HepG2 (cell line): ENCODE results near the gene PSMC2. TPM values are rescaled to one million over a fixed set of nuclear protein-coding genes. Genes with fewer than 3 reads are reported as not detected.

Experiments
- ATAC-seq: fragments of 200-7000 bp; cut with Tn5 transposase; 3 replicates; pipeline ENCODE4 v1.9.1; 2020; ENCODE audit warnings: mild to moderate bottlenecking, moderate library complexity
- BruUV-seq: library from RNA; stranded (reverse); fragments of 400-500 nt; replicated peaks from 2 replicates; lab custom pipeline; 2021; lab: Mats Ljungman, UMichigan
- CTCF ChIA-PET: fragments of 300-600 bp; formaldehyde crosslinking; extraction: SDS; loops from one replicate; lab custom pipeline; 2021; ENCODE audit warnings: low total read pairs, inconsistent platforms, low intra/inter-chr PET ratio; lab: Yijun Ruan, JAX
- POLR2A ChIA-PET: fragments of 350-600 bp; sonication (Branson Sonifier 250); formaldehyde crosslinking; loops from one replicate; lab custom pipeline; 2020; ENCODE audit warnings: antibody characterized with exemption, inconsistent platforms; lab: Yijun Ruan, JAX
- DNase-seq: peaks from one replicate; pipeline ENCODE4 v3.0.0-alpha.2; 2015; ENCODE audit warnings: low spot score
- FAIRE-seq: peaks from 3 replicates; lab custom pipeline; 2011; peaks lifted over from hg19 to GRCh38; lab: Jason Lieb, UNC
- H2AFZ ChIP-seq: one replicate; pipeline ENCODE4 v1.6.1; 2011; ENCODE audit warnings: low read length, inconsistent platforms
- H3K27ac ChIP-seq: fragments of 300-600 bp; 3 replicates; pipeline ENCODE4 v1.8.0; 2011; ENCODE audit warnings: mixed run types, mild to moderate bottlenecking, mixed read lengths, low read length, inconsistent platforms; ENCODE audit not compliant: insufficient read depth; ENCODE audit errors: extremely low read length
- H3K27me3 ChIP-seq, 2 experiments: fragments of 200-600 bp in 1 of 2; 2 replicates in 1 of 2; 3 replicates in 1 of 2; pipeline versions ENCODE4 v1.6.0 to v1.8.0; 2011; ENCODE audit warnings: low read length in 2 of 2, mild to moderate bottlenecking in 2 of 2, moderate library complexity in 2 of 2, inconsistent platforms in 1 of 2; ENCODE audit not compliant: insufficient read depth in 2 of 2, control insufficient read depth in 1 of 2
- H3K36me3 ChIP-seq, 2 experiments: fragments of 200-600 bp in 1 of 2; replicated peaks in 1 of 2; 2 replicates in 1 of 2; 3 replicates in 1 of 2; pipeline versions ENCODE4 v1.5.1 to v1.8.0; 2011; ENCODE audit warnings: low read length in 2 of 2, inconsistent platforms in 1 of 2; ENCODE audit not compliant: insufficient read depth in 2 of 2, control insufficient read depth in 1 of 2
- H3K4me1 ChIP-seq: 2 replicates; pipeline ENCODE4 v1.5.1; 2012; ENCODE audit warnings: low read length, inconsistent platforms; ENCODE audit not compliant: insufficient read depth
- H3K4me2 ChIP-seq: 2 replicates; pipeline ENCODE4 v1.6.0; 2011; ENCODE audit warnings: low read depth, low read length, inconsistent platforms
- H3K4me3 ChIP-seq, 3 experiments: fragments of 200-600 bp in 1 of 3; sonication (generic), shearing (Covaris generic) in 1 of 3; replicated peaks in 1 of 3; 2 replicates each; pipeline ENCODE4 v1.5.1; 2011 to 2016; ENCODE audit warnings: low read length in 3 of 3, inconsistent platforms in 2 of 3, low read depth in 2 of 3, mild to moderate bottlenecking in 2 of 3, control low read depth in 1 of 3, mixed read lengths in 1 of 3; ENCODE audit not compliant: insufficient read depth in 1 of 3
- H3K79me2 ChIP-seq: one replicate; pipeline ENCODE4 v1.6.1; 2011; ENCODE audit warnings: low read length, inconsistent platforms; ENCODE audit not compliant: insufficient read depth
- H3K9ac ChIP-seq: 2 replicates; pipeline ENCODE4 v1.6.0; 2011; ENCODE audit warnings: mild to moderate bottlenecking, low read depth, low read length, inconsistent platforms; ENCODE audit not compliant: insufficient read depth
- H3K9me3 ChIP-seq: 2 replicates; pipeline ENCODE4 v1.5.1; 2012; ENCODE audit warnings: mild to moderate bottlenecking, low read length
- H4K20me1 ChIP-seq: 2 replicates; pipeline ENCODE4 v1.6.0; 2011; ENCODE audit warnings: inconsistent platforms, mild to moderate bottlenecking, low read length, moderate library complexity; ENCODE audit not compliant: insufficient read depth
- CEBPG ChIP-seq: IDR thresholded peaks from 2 replicates; pipeline ENCODE4 v1.6.1; 2016
- GPN1 ChIP-seq: sonication (generic); formaldehyde crosslinking; IDR thresholded peaks from 2 replicates; pipeline ENCODE4 v1.5.1; 2020; ENCODE audit warnings: missing genetic modification reagents, borderline replicate concordance
- HNF4A ChIP-seq: sonication (generic); formaldehyde crosslinking; IDR thresholded peaks from 2 replicates; pipeline ENCODE4 v1.4.0; 2020; ENCODE audit warnings: missing genetic modification reagents
- HNRNPLL ChIP-seq: fragments of 200-400 bp; formaldehyde crosslinking; IDR thresholded peaks from 2 replicates; pipeline ENCODE4 v1.6.1; 2017; ENCODE audit warnings: mild to moderate bottlenecking, low read depth, low read length; ENCODE audit not compliant: poor library complexity, severe bottlenecking
- HOXA5 ChIP-seq: sonication (generic); formaldehyde crosslinking; IDR thresholded peaks from 2 replicates; pipeline ENCODE4 v1.4.0; 2020; ENCODE audit warnings: missing genetic modification reagents
- JUNB ChIP-seq: sonication (generic); formaldehyde crosslinking; IDR thresholded peaks from 2 replicates; pipeline ENCODE4 v1.8.0; 2022; ENCODE audit warnings: missing genetic modification reagents, mild to moderate bottlenecking, borderline replicate concordance
- MZF1 ChIP-seq: sonication (generic); formaldehyde crosslinking; IDR thresholded peaks from 2 replicates; pipeline ENCODE4 v1.8.1; 2023; ENCODE audit warnings: mild to moderate bottlenecking, missing genetic modification reagents, borderline replicate concordance
- NR3C1 ChIP-seq: sonication (generic); formaldehyde crosslinking; IDR thresholded peaks from 2 replicates; pipeline ENCODE4 v1.4.0; 2020; ENCODE audit warnings: missing genetic modification reagents
- PTBP1 ChIP-seq: fragments of 200-400 bp; formaldehyde crosslinking; IDR thresholded peaks from 2 replicates; pipeline ENCODE4 v1.6.1; 2018; ENCODE audit warnings: low read length, low read depth; ENCODE audit not compliant: poor library complexity, severe bottlenecking
- SMAD3 ChIP-seq: sonication (generic); formaldehyde crosslinking; IDR thresholded peaks from 2 replicates; pipeline ENCODE4 v1.4.0; 2020; ENCODE audit warnings: missing genetic modification reagents
- TCF7 ChIP-seq: sonication (generic); IDR thresholded peaks from 2 replicates; pipeline ENCODE4 v1.6.1; 2016; ENCODE audit warnings: antibody characterized with exemption, low read depth
- THAP11 ChIP-seq: IDR thresholded peaks from 2 replicates; pipeline ENCODE4 v1.6.1; 2016; ENCODE audit warnings: missing biosample characterization, missing genetic modification reagents
- TOPORS ChIP-seq: sonication (generic); formaldehyde crosslinking; IDR thresholded peaks from 2 replicates; pipeline ENCODE4 v1.8.0; 2023; ENCODE audit warnings: mild to moderate bottlenecking, missing genetic modification reagents
- ZBTB1 ChIP-seq: sonication (generic); formaldehyde crosslinking; IDR thresholded peaks from 2 replicates; pipeline ENCODE4 v1.4.0; 2020; ENCODE audit warnings: missing genetic modification reagents, borderline replicate concordance
- ZBTB7A ChIP-seq: sonication (generic); formaldehyde crosslinking; IDR thresholded peaks from 2 replicates; pipeline ENCODE4 v1.8.0; 2022; ENCODE audit warnings: mild to moderate bottlenecking, missing genetic modification reagents
- ZFP37 ChIP-seq: sonication (generic); formaldehyde crosslinking; IDR thresholded peaks from 2 replicates; pipeline ENCODE4 v1.4.0; 2020; ENCODE audit warnings: missing genetic modification reagents, borderline replicate concordance
- ZFP62 ChIP-seq: sonication (generic); formaldehyde crosslinking; IDR thresholded peaks from 2 replicates; pipeline ENCODE4 v1.4.0; 2020; ENCODE audit warnings: missing genetic modification reagents
- ZMYM4 ChIP-seq: sonication (generic); formaldehyde crosslinking; IDR thresholded peaks from 2 replicates; pipeline ENCODE4 v1.8.1; 2023; ENCODE audit warnings: mild to moderate bottlenecking, missing genetic modification reagents
- ZNF160 ChIP-seq: sonication (generic); formaldehyde crosslinking; IDR thresholded peaks from 2 replicates; pipeline ENCODE4 v1.8.0; 2022; ENCODE audit warnings: mild to moderate bottlenecking, inconsistent platforms, missing genetic modification reagents
- ZNF17 ChIP-seq: sonication (generic); formaldehyde crosslinking; IDR thresholded peaks from 2 replicates; pipeline ENCODE4 v1.5.0; 2020; ENCODE audit warnings: mild to moderate bottlenecking, missing genetic modification reagents
- ZNF33A ChIP-seq: sonication (generic); formaldehyde crosslinking; IDR thresholded peaks from 2 replicates; pipeline ENCODE4 v1.5.1; 2020; ENCODE audit warnings: missing genetic modification reagents, mild to moderate bottlenecking, moderate library complexity, borderline replicate concordance
- ZNF367 ChIP-seq: sonication (generic); formaldehyde crosslinking; IDR thresholded peaks from 2 replicates; pipeline ENCODE4 v1.4.0; 2020; ENCODE audit warnings: missing genetic modification reagents, borderline replicate concordance
- ZNF547 ChIP-seq: sonication (generic); formaldehyde crosslinking; IDR thresholded peaks from 2 replicates; pipeline ENCODE4 v1.5.1; 2020; ENCODE audit warnings: mild to moderate bottlenecking, missing genetic modification reagents
- ZNF614 ChIP-seq: IDR thresholded peaks from 2 replicates; pipeline ENCODE4 v1.6.1; 2018; ENCODE audit warnings: missing biosample characterization, missing genetic modification reagents, inconsistent platforms, borderline replicate concordance
- ZNF720 ChIP-seq: sonication (generic); formaldehyde crosslinking; IDR thresholded peaks from 2 replicates; pipeline ENCODE4 v1.4.0; 2020; ENCODE audit warnings: missing genetic modification reagents
- ZNF768 ChIP-seq: sonication (generic); formaldehyde crosslinking; IDR thresholded peaks from 2 replicates; pipeline ENCODE4 v1.4.0; 2020; ENCODE audit warnings: missing genetic modification reagents
- ZNF772 ChIP-seq: sonication (generic); formaldehyde crosslinking; IDR thresholded peaks from 2 replicates; pipeline ENCODE4 v1.5.0; 2020; ENCODE audit warnings: mild to moderate bottlenecking, missing genetic modification reagents
- WGBS: methylation state at CpG from one replicate; pipeline ENCODE4 v1.1.6; 2017; ENCODE audit warnings: low lambda C conversion rate; 5-methylcytosine and 5-hydroxymethylcytosine counted together
- in situ Hi-C: cut with HindIII; loops from 2 replicates; pipeline ENCODE4 v1.10.0; 2017; ENCODE audit warnings: low pct_unique_long_range_greater_than_20kb; ENCODE audit not compliant: extremely low pct_ligation_motif_present
- intact Hi-C: fragments of 100-400 bp; cut with micrococcal nuclease; formaldehyde crosslinking; loops from one replicate; pipeline ENCODE4 v1.10.0; 2022; ENCODE audit not compliant: unreplicated experiment
- polyA plus RNA-seq, 8 experiments: library from polyadenylated mRNA; depleted of rRNA in 3 of 8; stranded (reverse) in 7 of 8; unstranded in 1 of 8; fragments of >200 nt; fragmentation: Illumina TruSeq in 4 of 8; extraction: Trizol in 4 of 8; gene quantifications; 2 replicates each; pipeline versions ENCODE4 v1.2.1 to v1.2.3, GENCODE V29; 2011 to 2016; ENCODE audit warnings: low read depth in 4 of 8, missing spikeins in 1 of 8, mixed read lengths in 1 of 8; ENCODE audit not compliant: insufficient read depth in 1 of 8
- total RNA-seq, 5 experiments: library from RNA; depleted of rRNA; stranded (reverse); fragments of >200 nt; fragmentation: Illumina TruSeq; extraction: Trizol; gene quantifications; 2 replicates each; pipeline ENCODE4 v1.2.3, GENCODE V29; 2016; ENCODE audit warnings: low read depth in 1 of 5
- TF ChIP-seq, protein P1 (sequence below): IDR thresholded peaks from 2 replicates; pipeline ENCODE4 v1.6.1; 2016; ENCODE audit warnings: low read depth

PSMC2 gene
- total and polyA plus RNA-seq, 2 of the 13 experiments (the other 11 are each of a cell fraction or from before 2014, with no cell fraction given), result 89.9 to 181 TPM

DNA sequence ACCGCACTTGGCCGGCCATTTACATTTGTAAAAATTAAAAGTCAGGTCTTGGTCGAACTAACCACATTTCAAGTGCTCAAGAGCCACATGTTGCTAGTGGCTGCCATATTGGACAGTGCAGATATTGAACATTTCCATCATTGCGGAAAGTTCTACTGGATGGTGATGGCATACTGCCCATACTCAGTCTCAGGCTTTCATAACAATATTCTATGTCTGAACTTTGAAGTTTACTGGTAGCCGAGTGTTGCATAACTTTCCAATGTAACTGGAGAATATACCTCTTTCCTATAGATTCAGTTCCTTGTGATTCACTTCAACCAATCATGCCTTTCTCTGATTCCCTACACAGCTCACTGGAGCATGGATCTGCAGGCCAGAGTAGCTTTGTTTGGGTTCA, 43.7 kb downstream of the PSMC2 start:
- no peaks in the 10 kb centered on the region for H3K36me3 ChIP-seq
- H4K20me1 ChIP-seq, result no peaks in the 10 kb centered on the region
- ATAC-seq (no peak), FAIRE-seq (no peak), DNase-seq (peak; percentile 31)
- 75% methylated on average over 5 of the region's 5 CpGs for whole genome bisulfite sequencing
- no peak overlapping the region for H2AFZ ChIP-seq
- no peak overlapping the region for H3K4me2 ChIP-seq
- no peaks in the 10 kb centered on the region for H3K27me3 ChIP-seq
- intact Hi-C loops, result no loop called here
- H3K9ac ChIP-seq, result no peak overlapping the region
- in situ Hi-C loops, result no loop called here
- no TSS peak for BruUV-seq
- peaks cover 47% of the 10 kb centered on the region for H3K4me1 ChIP-seq
- H3K79me2 ChIP-seq, result no peaks in the 10 kb centered on the region
- H3K4me3 ChIP-seq, result no peak overlapping the region
- ChIA-PET CTCF (no interaction called here), POLR2A (interaction anchor here (0.7 kb wide), 1 partner anchor 83 kb away, joined by 3 read pairs; no protein-coding TSS in a partner anchor)
- no peak overlapping the region for H3K27ac ChIP-seq
- no peaks in the 10 kb centered on the region for H3K9me3 ChIP-seq
- TF ChIP-seq TCF7, result 0 out of 2 replicates have a peak, but pooled peaks have one; percentile 12
- TF ChIP-seq ZNF547 (CRISPR knock-in tag), result no peak
- TF ChIP-seq HOXA5, result no peak
- TF ChIP-seq THAP11 (CRISPR knock-in tag), result no peak
- TF ChIP-seq ZNF772 (CRISPR knock-in tag), result no peak
- TF ChIP-seq ZFP37, result no peak
- TF ChIP-seq ZFP62 (CRISPR knock-in tag), result no peak
- no peak for TF ChIP-seq ZBTB1
- TF ChIP-seq SMAD3 (CRISPR knock-in tag), result no peak
- no peak for TF ChIP-seq GPN1 (CRISPR knock-in tag)
- TF ChIP-seq ZNF367 (CRISPR knock-in tag), result no peak
- TF ChIP-seq ZNF768, result no peak
- TF ChIP-seq ZMYM4, result no peak
- no peak for TF ChIP-seq ZNF720 (CRISPR knock-in tag)
- TF ChIP-seq NR3C1, result no peak
- TF ChIP-seq ZNF614 (CRISPR knock-in tag), result no peak
- TF ChIP-seq, protein P1, sequence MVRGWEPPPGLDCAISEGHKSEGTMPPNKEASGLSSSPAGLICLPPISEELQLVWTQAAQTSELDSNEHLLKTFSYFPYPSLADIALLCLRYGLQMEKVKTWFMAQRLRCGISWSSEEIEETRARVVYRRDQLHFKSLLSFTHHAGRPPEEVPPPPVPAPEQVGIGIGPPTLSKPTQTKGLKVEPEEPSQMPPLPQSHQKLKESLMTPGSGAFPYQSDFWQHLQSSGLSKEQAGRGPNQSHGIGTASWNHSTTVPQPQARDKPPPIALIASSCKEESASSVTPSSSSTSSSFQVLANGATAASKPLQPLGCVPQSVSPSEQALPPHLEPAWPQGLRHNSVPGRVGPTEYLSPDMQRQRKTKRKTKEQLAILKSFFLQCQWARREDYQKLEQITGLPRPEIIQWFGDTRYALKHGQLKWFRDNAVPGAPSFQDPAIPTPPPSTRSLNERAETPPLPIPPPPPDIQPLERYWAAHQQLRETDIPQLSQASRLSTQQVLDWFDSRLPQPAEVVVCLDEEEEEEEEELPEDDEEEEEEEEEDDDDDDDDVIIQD (CRISPR knock-in tag), result peak; percentile 59; the same call in 1 of the 2 replicates
- TF ChIP-seq ZNF33A, result no peak
- no peak for TF ChIP-seq ZBTB7A (CRISPR knock-in tag)
- TF ChIP-seq CEBPG (CRISPR knock-in tag), result peak; percentile 60
- TF ChIP-seq TOPORS, result no peak
- TF ChIP-seq ZNF17 (CRISPR knock-in tag), result no peak
- no peak for TF ChIP-seq JUNB
- no peak for TF ChIP-seq HNRNPLL
- peak; percentile 52 for TF ChIP-seq HNF4A (CRISPR knock-in tag)
- TF ChIP-seq ZNF160 (CRISPR knock-in tag), result no peak
- TF ChIP-seq PTBP1, result no peak
- no peak for TF ChIP-seq MZF1 (CRISPR knock-in tag)
